ENCODE results near the gene EGLN2. TPM values are rescaled to one million over a fixed set of nuclear protein-coding genes. Genes with fewer than 3 reads are reported as not detected.

EGLN2 gene
- total and polyA plus RNA-seq, 10 of the 15 experiments (the other 5 are each of a cell fraction or from before 2014, with no cell fraction given), result 8.6 to 93.0 (median 66.8) TPM

DNA sequence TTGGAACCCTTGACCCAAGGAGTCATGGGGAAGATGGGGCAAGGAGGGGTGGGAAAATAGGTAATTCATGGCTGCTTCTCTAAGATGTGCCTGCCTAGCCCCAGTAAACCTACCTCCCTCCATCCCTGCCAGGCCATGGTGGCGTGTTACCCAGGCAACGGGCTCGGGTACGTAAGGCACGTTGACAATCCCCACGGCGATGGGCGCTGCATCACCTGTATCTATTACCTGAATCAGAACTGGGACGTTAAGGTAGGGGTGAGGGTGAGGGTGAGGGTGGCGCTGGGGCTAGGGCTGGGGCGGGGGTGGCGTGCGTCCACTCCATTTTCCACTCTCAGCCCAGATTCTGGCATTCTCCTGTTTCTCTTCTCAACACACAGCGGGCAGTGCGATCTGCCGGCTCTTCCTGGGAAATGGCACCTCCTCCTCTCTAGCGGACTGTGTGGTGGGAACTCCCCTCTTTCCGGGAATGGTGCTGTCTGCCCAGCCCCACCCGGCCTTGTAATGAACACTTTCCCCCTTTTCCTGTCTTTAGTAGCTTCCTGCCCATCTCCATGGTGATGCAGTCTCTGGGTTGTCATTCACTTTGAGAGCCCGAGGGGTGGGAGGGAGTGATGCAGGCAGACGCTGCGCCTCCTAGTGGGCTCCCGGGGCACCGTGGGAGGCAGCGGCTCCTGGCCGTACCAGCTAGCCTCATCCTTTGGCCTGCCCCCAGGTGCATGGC lies 7.6 kb downstream of the EGLN2 start (continued):
- no peak for TF ChIP-seq CEBPZ (IDR thresholded peaks at IDR 0.05; ENCODE audit: low read depth, low read length)
- TF ChIP-seq MYB (IDR thresholded peaks at IDR 0.05; ENCODE audit: borderline replicate concordance, low read depth, low read length), result no peak
- peak in 1 of 2 experiments; percentile 12; a peak in 1 of 3 replicates for TF ChIP-seq EGR1 (IDR thresholded peaks at IDR 0.05; ENCODE audit: borderline replicate concordance in 1 of 2, low read depth in 2 of 2, low read length in 2 of 2)
- TF ChIP-seq ZNF24 (IDR thresholded peaks at IDR 0.05), result 0 out of 2 replicates have a peak, but pooled peaks have one; percentile 18
- no peak for TF ChIP-seq MTA3 (IDR thresholded peaks at IDR 0.05; ENCODE audit: borderline replicate concordance, low read length)
- TF ChIP-seq MXI1 (IDR thresholded peaks at IDR 0.05; ENCODE audit: low read depth, low read length), result 0 out of 2 replicates have a peak, but pooled peaks have one; percentile 31
- no peak for TF ChIP-seq SREBF1 (IDR thresholded peaks at IDR 0.05; ENCODE audit: low read length)
- peak; percentile 95 for TF ChIP-seq PKNOX1 (IDR thresholded peaks at IDR 0.05)
- TF ChIP-seq, protein P1, sequence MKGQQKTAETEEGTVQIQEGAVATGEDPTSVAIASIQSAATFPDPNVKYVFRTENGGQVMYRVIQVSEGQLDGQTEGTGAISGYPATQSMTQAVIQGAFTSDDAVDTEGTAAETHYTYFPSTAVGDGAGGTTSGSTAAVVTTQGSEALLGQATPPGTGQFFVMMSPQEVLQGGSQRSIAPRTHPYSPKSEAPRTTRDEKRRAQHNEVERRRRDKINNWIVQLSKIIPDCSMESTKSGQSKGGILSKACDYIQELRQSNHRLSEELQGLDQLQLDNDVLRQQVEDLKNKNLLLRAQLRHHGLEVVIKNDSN (IDR thresholded peaks at IDR 0.05; ENCODE audit: borderline replicate concordance, extremely low read length, insufficient read depth, low read depth, low read length), result no peak
- no peak for TF ChIP-seq TCF7 (IDR thresholded peaks at IDR 0.05; ENCODE audit: borderline replicate concordance)
- TF ChIP-seq, protein P2, sequence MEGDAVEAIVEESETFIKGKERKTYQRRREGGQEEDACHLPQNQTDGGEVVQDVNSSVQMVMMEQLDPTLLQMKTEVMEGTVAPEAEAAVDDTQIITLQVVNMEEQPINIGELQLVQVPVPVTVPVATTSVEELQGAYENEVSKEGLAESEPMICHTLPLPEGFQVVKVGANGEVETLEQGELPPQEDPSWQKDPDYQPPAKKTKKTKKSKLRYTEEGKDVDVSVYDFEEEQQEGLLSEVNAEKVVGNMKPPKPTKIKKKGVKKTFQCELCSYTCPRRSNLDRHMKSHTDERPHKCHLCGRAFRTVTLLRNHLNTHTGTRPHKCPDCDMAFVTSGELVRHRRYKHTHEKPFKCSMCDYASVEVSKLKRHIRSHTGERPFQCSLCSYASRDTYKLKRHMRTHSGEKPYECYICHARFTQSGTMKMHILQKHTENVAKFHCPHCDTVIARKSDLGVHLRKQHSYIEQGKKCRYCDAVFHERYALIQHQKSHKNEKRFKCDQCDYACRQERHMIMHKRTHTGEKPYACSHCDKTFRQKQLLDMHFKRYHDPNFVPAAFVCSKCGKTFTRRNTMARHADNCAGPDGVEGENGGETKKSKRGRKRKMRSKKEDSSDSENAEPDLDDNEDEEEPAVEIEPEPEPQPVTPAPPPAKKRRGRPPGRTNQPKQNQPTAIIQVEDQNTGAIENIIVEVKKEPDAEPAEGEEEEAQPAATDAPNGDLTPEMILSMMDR (IDR thresholded peaks at IDR 0.05 in 2 of 3, conservative IDR thresholded peaks at IDR 0.05 in 1 of 3; ENCODE audit: control insufficient read depth in 2 of 3, extremely low read depth in 1 of 3, insufficient read depth in 1 of 3, low read depth in 3 of 3, low read length in 3 of 3), result peak; percentile 80 to 95 (median 87)
- 0 out of 2 replicates have a peak, but pooled peaks have one; percentile 32 for TF ChIP-seq LARP7 (IDR thresholded peaks at IDR 0.05)
- no peak for TF ChIP-seq BACH1 (IDR thresholded peaks at IDR 0.05; ENCODE audit: borderline replicate concordance)
- TF ChIP-seq, protein P3, sequence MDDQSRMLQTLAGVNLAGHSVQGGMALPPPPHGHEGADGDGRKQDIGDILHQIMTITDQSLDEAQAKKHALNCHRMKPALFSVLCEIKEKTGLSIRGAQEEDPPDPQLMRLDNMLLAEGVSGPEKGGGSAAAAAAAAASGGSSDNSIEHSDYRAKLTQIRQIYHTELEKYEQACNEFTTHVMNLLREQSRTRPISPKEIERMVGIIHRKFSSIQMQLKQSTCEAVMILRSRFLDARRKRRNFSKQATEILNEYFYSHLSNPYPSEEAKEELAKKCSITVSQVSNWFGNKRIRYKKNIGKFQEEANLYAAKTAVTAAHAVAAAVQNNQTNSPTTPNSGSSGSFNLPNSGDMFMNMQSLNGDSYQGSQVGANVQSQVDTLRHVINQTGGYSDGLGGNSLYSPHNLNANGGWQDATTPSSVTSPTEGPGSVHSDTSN (IDR thresholded peaks at IDR 0.05; ENCODE audit: insufficient replicate concordance, low read depth, low read length), result peak; percentile 85
- TF ChIP-seq CREB1 (IDR thresholded peaks at IDR 0.05; ENCODE audit: low read depth), result peak; percentile 53; the same call in 1 of the 2 replicates
- TF ChIP-seq IKZF1 (conservative IDR thresholded peaks at IDR 0.05), result no peak; the same call in 1 of the 2 replicates
- peak; percentile 64; the same call in 1 of the 2 replicates for TF ChIP-seq YY1 (IDR thresholded peaks at IDR 0.05; ENCODE audit: low read depth, low read length)
- 0 out of 2 replicates have a peak, but pooled peaks have one; percentile 41 for TF ChIP-seq DPF2 (IDR thresholded peaks at IDR 0.05)
- TF ChIP-seq, protein P4, sequence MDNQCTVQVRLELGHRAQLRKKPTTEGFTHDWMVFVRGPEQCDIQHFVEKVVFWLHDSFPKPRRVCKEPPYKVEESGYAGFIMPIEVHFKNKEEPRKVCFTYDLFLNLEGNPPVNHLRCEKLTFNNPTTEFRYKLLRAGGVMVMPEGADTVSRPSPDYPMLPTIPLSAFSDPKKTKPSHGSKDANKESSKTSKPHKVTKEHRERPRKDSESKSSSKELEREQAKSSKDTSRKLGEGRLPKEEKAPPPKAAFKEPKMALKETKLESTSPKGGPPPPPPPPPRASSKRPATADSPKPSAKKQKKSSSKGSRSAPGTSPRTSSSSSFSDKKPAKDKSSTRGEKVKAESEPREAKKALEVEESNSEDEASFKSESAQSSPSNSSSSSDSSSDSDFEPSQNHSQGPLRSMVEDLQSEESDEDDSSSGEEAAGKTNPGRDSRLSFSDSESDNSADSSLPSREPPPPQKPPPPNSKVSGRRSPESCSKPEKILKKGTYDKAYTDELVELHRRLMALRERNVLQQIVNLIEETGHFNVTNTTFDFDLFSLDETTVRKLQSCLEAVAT (IDR thresholded peaks at IDR 0.05), result 0 out of 2 replicates have a peak, but pooled peaks have one; percentile 53
